HCT116 (cell line): Measurements from ENCODE around the gene BPTF. TPM values are rescaled to one million over a fixed set of nuclear protein-coding genes. Genes with fewer than 3 reads are reported as not detected.

Experiments used
- ATAC-seq: fragments of 200-7000 bp; cut with Tn5 transposase; 2 replicates; pipeline ENCODE4 v1.9.1; 2020; ENCODE audit warnings: mild to moderate bottlenecking, moderate library complexity
- BruUV-seq: library from RNA; stranded (reverse); fragments of 400-500 nt; replicated peaks from 2 replicates; lab custom pipeline; 2021; lab: Mats Ljungman, UMichigan
- CTCF ChIA-PET: fragments of 300-600 bp; sonication (Branson Sonifier 250); formaldehyde crosslinking; loops from one replicate; lab custom pipeline; 2021; ENCODE audit warnings: antibody characterized with exemption; lab: Charles Lee
- POLR2A ChIA-PET: fragments of 300-600, 350-600 bp; sonication (Branson Sonifier 250); formaldehyde crosslinking; loops from one replicate; lab custom pipeline; 2021; ENCODE audit warnings: antibody characterized with exemption; lab: Charles Lee
- RAD21 ChIA-PET, 2 experiments: fragments of 300-600 bp; sonication (Branson Sonifier 250); formaldehyde crosslinking; loops; one replicate each; lab custom pipeline; 2023; ENCODE audit warnings: low total read pairs in 2 of 2; ENCODE audit not compliant: uncharacterized antibody in 2 of 2, unreplicated experiment in 2 of 2, low non-redundant PET in 1 of 2; lab: Charles Lee
- DNase-seq: peaks from one replicate; pipeline ENCODE4 v3.0.0-alpha.2; 2010; ENCODE audit warnings: low read depth, low spot score
- H2AFZ ChIP-seq: fragments of 200-600 bp; shearing (Covaris generic), sonication (generic); 2 replicates; pipeline ENCODE4 v1.6.1; 2017; ENCODE audit warnings: low read depth, mixed run types, mixed read lengths, antibody characterized with exemption, low read length; ENCODE audit not compliant: poor library complexity, severe bottlenecking
- H3K27ac ChIP-seq: 2 replicates; pipeline ENCODE4 v1.5.1; 2012; ENCODE audit warnings: low read depth, low read length
- H3K27me3 ChIP-seq: fragments of 200-600 bp; sonication (generic); 2 replicates; pipeline ENCODE4 v1.6.1; 2016; ENCODE audit warnings: mixed run types, low read length, mixed read lengths; ENCODE audit not compliant: insufficient read depth
- H3K36me3 ChIP-seq, 2 experiments: fragments of 200-500 bp in 1 of 2; fragments of 200-600 bp in 1 of 2; sonication (Bioruptor generic) in 1 of 2; sonication (generic) in 1 of 2; 2 replicates each; pipeline versions ENCODE4 v1.5.1 to v1.6.1; 2014 to 2016; ENCODE audit warnings: low read length in 2 of 2, inconsistent platforms in 1 of 2, mixed read lengths in 1 of 2, mixed run types in 1 of 2; ENCODE audit not compliant: insufficient read depth in 2 of 2, control insufficient read depth in 1 of 2
- H3K4me1 ChIP-seq, 2 experiments: fragments of 200-600 bp in 1 of 2; sonication (generic) in 1 of 2; 2 replicates each; pipeline versions ENCODE4 v1.5.1 to v1.6.1; 2012 to 2017; ENCODE audit warnings: low read length in 2 of 2, inconsistent platforms in 1 of 2, mild to moderate bottlenecking in 1 of 2, mixed read lengths in 1 of 2, mixed run types in 1 of 2, moderate library complexity in 1 of 2; ENCODE audit not compliant: insufficient read depth in 2 of 2, control insufficient read depth in 1 of 2
- H3K4me2 ChIP-seq: fragments of 200-600 bp; sonication (generic); 2 replicates; pipeline ENCODE4 v1.6.1; 2017; ENCODE audit warnings: mixed run types, low read length, mixed read lengths
- H3K4me3 ChIP-seq, 2 experiments: fragments of 200-600 bp in 1 of 2; sonication (generic) in 1 of 2; replicated peaks in 1 of 2; 2 replicates each; pipeline ENCODE4 v1.5.1; 2011 to 2016; ENCODE audit warnings: low read length in 2 of 2, control low read depth in 1 of 2, low read depth in 1 of 2, mild to moderate bottlenecking in 1 of 2, mixed read lengths in 1 of 2, mixed run types in 1 of 2
- H3K79me2 ChIP-seq: fragments of 200-600 bp; sonication (generic); 2 replicates; pipeline ENCODE4 v1.6.1; 2017; ENCODE audit warnings: mild to moderate bottlenecking, mixed run types, low read length, moderate library complexity, mixed read lengths; ENCODE audit not compliant: insufficient read depth
- H3K9ac ChIP-seq: fragments of 200-600 bp; sonication (generic); 2 replicates; pipeline ENCODE4 v1.6.1; 2016; ENCODE audit warnings: low read length, mixed read lengths
- H3K9me2 ChIP-seq: fragments of 200-600 bp; sonication (generic), shearing (Covaris generic); 2 replicates; pipeline ENCODE4 v1.6.1; 2017; ENCODE audit warnings: mixed run types, mild to moderate bottlenecking, moderate library complexity; ENCODE audit not compliant: insufficient read depth
- H3K9me3 ChIP-seq, 2 experiments: fragments of 200-500 bp in 1 of 2; fragments of 200-600 bp in 1 of 2; sonication (Bioruptor generic) in 1 of 2; sonication (generic) in 1 of 2; 2 replicates each; pipeline ENCODE4 v1.6.1; 2014 to 2017; ENCODE audit warnings: low read length in 2 of 2, mixed read lengths in 2 of 2, inconsistent platforms in 1 of 2, low read depth in 1 of 2, mild to moderate bottlenecking in 1 of 2, mixed run types in 1 of 2, moderate library complexity in 1 of 2; ENCODE audit not compliant: control insufficient read depth in 1 of 2, insufficient read depth in 1 of 2
- H4K20me1 ChIP-seq: fragments of 200-600 bp; sonication (generic), shearing (Covaris generic); 2 replicates; pipeline ENCODE4 v1.6.1; 2017; ENCODE audit warnings: mixed run types, mild to moderate bottlenecking, moderate library complexity; ENCODE audit not compliant: insufficient read depth
- CBX3 ChIP-seq: IDR thresholded peaks from 2 replicates; pipeline ENCODE4 v1.6.1; 2012; ENCODE audit warnings: low read depth
- EGR1 ChIP-seq: IDR thresholded peaks from 2 replicates; pipeline ENCODE4 v1.6.1; 2012; ENCODE audit warnings: low read depth
- JUND ChIP-seq: IDR thresholded peaks from 2 replicates; pipeline ENCODE4 v1.6.1; 2012
- POLR2A ChIP-seq: IDR thresholded peaks from 2 replicates; pipeline ENCODE4 v1.7.0; 2011; ENCODE audit warnings: borderline replicate concordance; ENCODE audit not compliant: insufficient read depth, insufficient read length; ENCODE audit errors: extremely low read depth
- POLR2AphosphoS5 ChIP-seq: IDR thresholded peaks from 2 replicates; pipeline ENCODE4 v1.6.1; 2011; ENCODE audit warnings: mild to moderate bottlenecking, low read depth, low read length, moderate library complexity
- RAD21 ChIP-seq: IDR thresholded peaks from 2 replicates; pipeline ENCODE4 v1.6.1; 2012; ENCODE audit warnings: low read depth, mild to moderate bottlenecking
- SIN3A ChIP-seq: IDR thresholded peaks from 2 replicates; pipeline ENCODE4 v1.6.1; 2012; ENCODE audit warnings: low read depth
- SP1 ChIP-seq: IDR thresholded peaks from 2 replicates; pipeline ENCODE4 v1.6.1; 2012; ENCODE audit warnings: low read depth
- SRF ChIP-seq: IDR thresholded peaks from 2 replicates; pipeline ENCODE4 v1.6.1; 2012; ENCODE audit warnings: low read depth
- YY1 ChIP-seq: IDR thresholded peaks from 2 replicates; pipeline ENCODE4 v1.6.1; 2011; ENCODE audit warnings: low read length, low read depth, moderate library complexity, mild to moderate bottlenecking; ENCODE audit not compliant: insufficient replicate concordance; ENCODE audit errors: extremely low read depth
- ZFX ChIP-seq: fragments of 450-650 bp; IDR thresholded peaks from 2 replicates; pipeline ENCODE4 v1.6.1; 2017
- intact Hi-C: fragments of 100-400 bp; cut with micrococcal nuclease; formaldehyde crosslinking; loops from 2 replicates; pipeline ENCODE4 v1.10.0; 2022
- total RNA-seq: library from RNA; stranded (reverse); gene quantifications from one replicate; pipeline ENCODE4 v1.2.1, GENCODE V29; 2021; ENCODE audit not compliant: unreplicated experiment
- TF ChIP-seq, protein P1 (sequence below): IDR thresholded peaks from 2 replicates; pipeline ENCODE4 v1.6.1; 2011; ENCODE audit warnings: mild to moderate bottlenecking, low read length, moderate library complexity; ENCODE audit not compliant: insufficient replicate concordance; ENCODE audit errors: extremely low read depth
- TF ChIP-seq, protein P2 (sequence below): IDR thresholded peaks from 2 replicates; pipeline ENCODE4 v1.6.1; 2012
- TF ChIP-seq, protein P3 (sequence below): IDR thresholded peaks from 2 replicates; pipeline ENCODE4 v1.6.1; 2012

BPTF gene
- total RNA-seq, 1 experiment from 2014 or later: 114 TPM

DNA sequence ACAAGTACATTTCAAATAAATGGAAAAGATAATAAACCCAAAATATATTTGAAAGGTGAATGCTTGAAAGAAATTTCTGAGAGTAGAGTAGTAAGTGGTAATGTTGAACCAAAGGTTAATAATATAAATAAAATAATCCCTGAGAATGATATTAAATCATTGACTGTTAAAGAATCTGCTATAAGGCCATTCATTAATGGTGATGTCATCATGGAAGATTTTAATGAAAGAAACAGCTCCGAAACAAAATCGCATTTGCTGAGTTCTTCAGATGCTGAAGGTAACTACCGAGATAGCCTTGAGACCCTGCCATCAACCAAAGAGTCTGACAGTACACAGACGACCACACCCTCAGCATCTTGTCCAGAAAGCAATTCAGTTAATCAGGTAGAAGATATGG lies 86.8 kb downstream of the BPTF start:
- BruUV-seq: no TSS peak
- Histone ChIP-seq H3K9me3 (no peaks in the 10 kb centered on the region), H3K79me2 (peaks cover 16% of the 10 kb centered on the region; the same call in 1 of the 2 replicates), H3K9ac (no peak overlapping the region), H3K4me3 (no peak overlapping the region), H3K27me3 (no peaks in the 10 kb centered on the region), H2AFZ (no peak overlapping the region), H3K9me2 (no peaks in the 10 kb centered on the region), H3K27ac (no peak overlapping the region), H3K4me1 (no peaks in the 10 kb centered on the region), H3K36me3 (peaks cover 37 to 48% of the 10 kb centered on the region in 2 experiments), H3K4me2 (no peak overlapping the region), H4K20me1 (no peaks in the 10 kb centered on the region)
- CTCF ChIA-PET: no interaction called here
- no peak for ATAC-seq
- intact Hi-C loops: no loop called here
- POLR2A ChIA-PET: no interaction called here
- DNase-seq: no peak
- RAD21 ChIA-PET: no interaction called here
- no peak for TF ChIP-seq SIN3A

DNA sequence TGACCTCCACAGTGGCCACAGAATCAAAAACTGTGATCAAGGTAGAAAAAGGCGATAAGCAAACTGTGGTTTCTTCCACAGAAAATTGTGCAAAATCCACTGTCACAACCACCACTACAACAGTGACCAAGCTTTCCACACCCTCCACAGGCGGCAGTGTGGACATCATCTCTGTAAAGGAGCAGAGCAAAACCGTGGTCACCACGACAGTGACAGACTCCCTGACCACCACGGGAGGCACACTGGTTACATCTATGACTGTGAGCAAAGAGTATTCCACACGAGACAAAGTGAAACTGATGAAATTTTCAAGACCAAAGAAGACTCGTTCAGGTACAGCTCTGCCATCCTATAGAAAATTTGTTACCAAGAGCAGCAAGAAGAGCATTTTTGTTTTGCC lies 87.4 kb downstream of the BPTF start:
- TF ChIP-seq POLR2A: no peak
- no peak for TF ChIP-seq EGR1
- TF ChIP-seq, protein P1, sequence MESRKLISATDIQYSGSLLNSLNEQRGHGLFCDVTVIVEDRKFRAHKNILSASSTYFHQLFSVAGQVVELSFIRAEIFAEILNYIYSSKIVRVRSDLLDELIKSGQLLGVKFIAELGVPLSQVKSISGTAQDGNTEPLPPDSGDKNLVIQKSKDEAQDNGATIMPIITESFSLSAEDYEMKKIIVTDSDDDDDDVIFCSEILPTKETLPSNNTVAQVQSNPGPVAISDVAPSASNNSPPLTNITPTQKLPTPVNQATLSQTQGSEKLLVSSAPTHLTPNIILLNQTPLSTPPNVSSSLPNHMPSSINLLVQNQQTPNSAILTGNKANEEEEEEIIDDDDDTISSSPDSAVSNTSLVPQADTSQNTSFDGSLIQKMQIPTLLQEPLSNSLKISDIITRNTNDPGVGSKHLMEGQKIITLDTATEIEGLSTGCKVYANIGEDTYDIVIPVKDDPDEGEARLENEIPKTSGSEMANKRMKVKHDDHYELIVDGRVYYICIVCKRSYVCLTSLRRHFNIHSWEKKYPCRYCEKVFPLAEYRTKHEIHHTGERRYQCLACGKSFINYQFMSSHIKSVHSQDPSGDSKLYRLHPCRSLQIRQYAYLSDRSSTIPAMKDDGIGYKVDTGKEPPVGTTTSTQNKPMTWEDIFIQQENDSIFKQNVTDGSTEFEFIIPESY: no peak
- TF ChIP-seq POLR2AphosphoS5: no peak
- TF ChIP-seq SIN3A: no peak
- TF ChIP-seq ZFX: no peak
- no peak for TF ChIP-seq YY1
- TF ChIP-seq, protein P2, sequence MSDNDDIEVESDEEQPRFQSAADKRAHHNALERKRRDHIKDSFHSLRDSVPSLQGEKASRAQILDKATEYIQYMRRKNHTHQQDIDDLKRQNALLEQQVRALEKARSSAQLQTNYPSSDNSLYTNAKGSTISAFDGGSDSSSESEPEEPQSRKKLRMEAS: no peak
- no peak for TF ChIP-seq CBX3
- TF ChIP-seq RAD21: no peak
- TF ChIP-seq SP1: no peak
- TF ChIP-seq, protein P3, sequence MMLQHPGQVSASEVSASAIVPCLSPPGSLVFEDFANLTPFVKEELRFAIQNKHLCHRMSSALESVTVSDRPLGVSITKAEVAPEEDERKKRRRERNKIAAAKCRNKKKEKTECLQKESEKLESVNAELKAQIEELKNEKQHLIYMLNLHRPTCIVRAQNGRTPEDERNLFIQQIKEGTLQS: no peak
- no peak for TF ChIP-seq SRF
- TF ChIP-seq JUND: no peak
- TF ChIP-seq, all 23 proteins: peak for 0
- Histone ChIP-seq H3K27me3 (no peaks in the 10 kb centered on the region), H3K27ac (no peak overlapping the region), H3K9me3 (no peaks in the 10 kb centered on the region), H3K9me2 (no peaks in the 10 kb centered on the region), H4K20me1 (no peaks in the 10 kb centered on the region), H3K79me2 (peaks cover 16% of the 10 kb centered on the region; the same call in 1 of the 2 replicates), H3K4me3 (no peak overlapping the region), H3K9ac (no peak overlapping the region), H3K4me1 (no peaks in the 10 kb centered on the region), H3K4me2 (no peak overlapping the region), H3K36me3 (peaks cover 37 to 48% of the 10 kb centered on the region in 2 experiments), H2AFZ (no peak overlapping the region)
- ChIA-PET RAD21 (no interaction called here), CTCF (no interaction called here), POLR2A (no interaction called here)
- intact Hi-C loops: no loop called here
- DNase-seq (no peak), ATAC-seq (no peak)
- TSS peak; percentile 42 for BruUV-seq
